ENCODE results near the gene DNPH1.
A peak's percentile ranks its signal among the peaks of the same experiment; 100 is the strongest.

DNPH1 gene

GRCh38 chr6:43246301-43247113 lies 17.2 kb upstream of the DNPH1 start:
- peak in 1 of 2 donors; percentile 25 for DNase-seq (ENCODE audit: low read depth in 2 of 2)

GRCh38 chr6:43243664-43244321 lies 14.5 kb upstream of the DNPH1 start:
- DNase-seq (ENCODE audit: low read depth in 2 of 2) = no peak

- DNase-seq (ENCODE audit: low read depth in 2 of 2) = no peak
Measured at GRCh38 chr6:43242908-43243663, 13.8 kb upstream of the DNPH1 start, which contains the start of gene TTBK1. TTBK1 (plus strand) TSS chr6:43243481; CDS start chr6:43246661, 3,180 bp downstream.

DNA sequence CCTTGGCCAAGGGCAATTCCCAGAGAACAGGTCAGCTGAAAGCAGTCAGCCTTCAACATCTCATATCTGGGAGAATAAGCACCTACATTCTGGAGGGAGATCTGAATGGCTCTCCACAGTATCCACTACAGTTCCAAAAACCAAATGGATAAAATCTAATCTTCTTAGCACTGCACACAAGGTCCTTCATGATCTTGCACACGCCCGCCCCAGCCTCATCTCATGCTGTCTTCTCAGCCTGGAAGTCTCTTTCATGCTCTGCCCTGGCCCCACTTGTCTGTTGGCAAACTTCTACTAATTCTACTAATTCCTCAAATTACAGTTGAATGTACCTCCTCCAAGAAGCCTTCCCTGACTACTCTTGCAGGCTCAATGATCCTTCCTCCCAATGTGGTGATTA lies 12.2 kb upstream of the DNPH1 start:
- DNase-seq (ENCODE audit: low read depth in 2 of 2) = no peak

DNA sequence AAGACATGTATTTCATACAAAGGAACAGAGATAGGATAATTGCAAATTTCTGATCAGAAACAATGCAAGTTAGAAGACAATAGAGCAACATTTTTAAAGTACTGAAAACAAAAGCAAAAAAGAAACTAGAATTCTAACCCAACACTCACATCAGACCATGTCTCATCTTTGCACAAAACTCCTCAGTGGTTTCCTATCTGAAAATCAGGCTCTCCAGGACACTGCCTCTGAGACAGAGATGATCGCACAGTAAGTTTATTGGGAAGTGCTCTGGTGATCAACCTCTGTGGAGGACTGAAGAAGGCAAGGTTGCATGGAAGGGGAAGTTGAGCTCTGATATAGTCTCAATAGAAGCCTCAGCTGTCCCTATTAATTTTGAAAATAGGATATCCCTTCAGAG lies 11.7 kb upstream of the DNPH1 start:
- DNase-seq (ENCODE audit: low read depth in 2 of 2) = no peak

GRCh38 chr6:43239054-43239453 lies 9.8 kb upstream of the DNPH1 start:
- DNase-seq (ENCODE audit: low read depth in 2 of 2) = no peak

DNA sequence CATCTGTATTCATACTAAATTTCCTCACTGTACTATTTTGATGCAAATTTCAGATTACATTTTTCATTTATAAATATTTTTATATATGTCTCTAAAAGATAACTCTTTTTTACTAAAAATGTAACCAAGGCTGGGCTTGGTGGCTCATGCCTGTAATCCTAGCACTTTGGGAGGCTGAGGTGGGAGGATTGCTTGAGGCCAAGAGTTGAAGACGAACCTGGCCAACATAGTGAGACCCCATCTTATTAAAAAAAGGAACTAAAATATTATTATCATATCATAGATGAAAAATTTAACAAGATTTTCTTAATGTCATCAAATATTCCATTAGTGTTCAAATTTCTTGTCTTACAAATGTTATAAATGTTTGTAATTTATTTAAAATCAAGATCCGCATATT lies 6.6 kb upstream of the DNPH1 start:
- no peak for DNase-seq (ENCODE audit: low read depth in 2 of 2)

DNA sequence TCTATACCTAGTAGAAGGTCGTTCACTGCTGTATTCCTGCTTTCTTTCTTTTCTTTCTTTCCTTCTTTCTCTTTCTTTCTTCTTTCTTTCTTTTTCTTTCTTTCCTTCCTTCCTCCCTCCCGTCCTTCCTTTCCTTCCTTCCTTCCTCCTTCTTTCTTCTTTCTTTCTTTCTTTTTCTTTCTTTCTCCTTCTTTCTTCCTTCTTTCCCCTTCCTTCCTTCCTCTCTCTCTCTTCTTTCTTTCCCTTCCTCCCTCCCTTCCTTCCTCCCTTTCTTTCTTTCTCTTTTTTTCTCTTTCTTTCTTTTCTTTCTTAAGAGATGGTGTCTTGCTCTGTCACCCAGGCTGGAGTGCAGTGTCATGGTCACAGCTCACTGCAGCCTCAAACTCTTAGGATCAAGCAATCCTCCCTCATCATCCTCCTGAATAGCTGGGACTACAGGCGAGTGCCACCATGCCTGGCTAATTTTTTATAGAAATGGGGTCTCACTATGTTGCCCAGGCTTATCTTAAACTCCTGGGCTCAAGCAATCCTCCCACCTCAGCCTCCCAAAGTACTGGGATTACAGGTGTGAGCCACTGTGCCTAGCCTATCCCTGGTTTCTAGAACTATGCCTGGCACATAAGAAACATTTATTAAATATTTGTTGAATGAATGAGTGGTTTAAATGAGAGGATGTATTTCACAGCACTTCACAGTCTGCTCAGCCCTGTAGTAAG lies 2.6 kb upstream of the DNPH1 start:
- no peak for DNase-seq (ENCODE audit: low read depth in 2 of 2)

DNA sequence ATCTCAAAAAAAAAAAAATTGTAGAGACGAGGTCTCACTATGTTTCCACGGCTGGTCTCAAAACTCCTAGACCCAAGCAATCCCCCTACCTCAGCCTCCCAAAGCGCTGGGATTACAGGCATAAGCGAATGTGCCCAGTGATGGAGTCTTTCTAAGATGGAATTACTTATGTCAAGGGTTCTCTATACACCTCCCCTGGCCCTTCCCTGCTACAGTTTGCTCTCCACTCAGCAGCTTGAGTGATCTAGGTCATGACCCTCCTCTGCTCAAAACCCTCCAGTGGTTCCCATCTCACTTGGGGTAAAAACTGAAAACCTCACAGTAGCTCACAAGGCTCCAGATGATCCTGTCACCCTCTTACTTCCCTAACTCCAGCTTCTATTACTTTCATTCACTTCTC lies 1.8 kb upstream of the DNPH1 start:
- no peak for DNase-seq (ENCODE audit: low read depth in 2 of 2)

DNA sequence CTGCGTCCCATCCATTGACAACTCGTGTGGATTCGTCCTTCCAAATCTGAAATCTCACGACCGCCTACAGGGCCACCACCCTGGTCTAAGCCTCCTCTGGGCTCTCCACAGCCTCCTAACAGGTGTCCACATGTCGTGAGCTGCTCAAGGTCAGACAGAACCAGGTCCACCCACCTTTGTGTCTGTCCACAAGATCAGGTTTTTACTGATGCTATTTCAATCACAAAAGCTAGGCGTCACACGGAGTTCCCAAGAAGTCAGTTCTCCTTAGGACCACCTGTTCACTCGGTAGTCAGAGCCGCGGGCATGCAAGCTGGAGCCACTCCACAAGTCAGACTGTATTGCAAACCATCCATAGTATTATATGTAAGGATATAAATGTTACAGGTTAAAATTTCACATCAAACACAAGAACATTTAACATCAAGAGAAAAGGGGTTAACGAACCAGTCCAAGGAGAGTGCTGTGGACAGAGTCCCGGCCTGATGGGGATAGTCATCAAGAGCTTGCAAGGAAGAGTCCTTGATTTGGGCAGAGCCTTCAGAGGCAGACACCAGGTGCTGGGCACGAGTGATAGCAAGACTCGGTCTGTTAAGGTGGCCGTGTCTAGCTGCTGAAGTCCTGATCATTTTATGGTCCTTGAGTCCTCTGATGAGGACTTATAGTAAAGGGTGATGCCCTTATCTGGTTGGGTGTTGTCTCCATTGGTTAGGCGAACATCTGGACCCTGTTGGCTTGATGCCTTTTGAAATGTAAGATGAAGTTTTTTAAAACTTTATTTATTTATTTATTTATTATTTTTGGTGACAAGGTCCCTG lies 731 bp upstream of the DNPH1 start:
- no peak for DNase-seq (ENCODE audit: low read depth in 2 of 2)

- no peak for DNase-seq (ENCODE audit: low read depth in 2 of 2)
Measured at GRCh38 chr6:43226192-43226851, 3.0 kb downstream of the DNPH1 start.

DNA sequence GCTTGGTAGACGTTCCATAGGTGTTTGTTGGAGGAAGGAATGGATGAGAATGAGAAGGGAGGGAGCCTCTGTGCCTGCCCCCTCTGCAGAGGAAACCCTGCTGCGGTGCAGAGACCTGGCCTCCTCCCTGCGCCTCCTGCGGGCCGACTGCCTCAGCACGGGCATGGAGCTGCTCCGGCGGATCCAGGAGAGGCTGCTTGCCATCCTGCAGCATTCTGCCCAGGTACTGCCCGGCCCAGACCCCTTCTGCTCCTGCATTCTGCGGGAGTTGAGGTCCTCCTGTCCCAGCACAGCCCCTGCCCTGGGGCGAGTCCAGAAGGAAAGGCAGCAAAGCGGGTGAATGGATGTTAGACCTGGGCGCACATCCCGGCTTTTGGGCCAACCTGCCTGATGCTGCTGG lies 6.1 kb downstream of the DNPH1 start:
- no peak for DNase-seq (ENCODE audit: low read depth in 2 of 2)

DNA sequence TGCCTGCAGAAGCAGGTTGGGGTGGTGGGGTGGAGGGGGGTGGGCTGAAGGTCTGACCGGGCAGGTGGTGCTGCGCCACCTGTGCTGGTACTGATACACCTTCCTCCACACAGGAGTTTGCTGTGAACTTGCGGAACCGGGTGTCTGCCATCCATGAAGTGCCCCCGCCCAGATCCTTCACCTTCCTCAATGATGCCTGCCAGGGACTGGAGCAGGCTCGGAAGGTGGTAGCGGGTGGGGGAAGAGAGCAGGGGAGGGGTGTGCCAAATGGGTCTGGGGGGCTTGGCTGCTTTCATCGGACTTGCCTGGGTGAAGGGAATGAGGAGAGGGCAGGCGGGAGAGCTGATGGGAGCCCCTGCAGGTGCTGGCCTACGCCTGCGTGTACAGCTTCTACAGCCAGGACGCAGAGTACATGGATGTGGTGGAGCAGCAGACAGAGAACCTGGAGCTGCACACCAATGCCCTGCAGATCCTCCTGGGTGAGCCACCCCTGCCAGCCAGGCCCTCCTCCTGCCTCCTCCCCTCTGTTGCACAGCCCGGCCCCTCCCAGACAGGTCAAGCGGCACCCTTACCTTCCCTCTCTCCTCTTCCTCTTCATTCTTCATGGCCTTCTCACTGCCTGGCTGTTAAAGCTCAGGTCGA lies 6.7 kb downstream of the DNPH1 start:
- no peak for DNase-seq (ENCODE audit: low read depth in 2 of 2)

DNA sequence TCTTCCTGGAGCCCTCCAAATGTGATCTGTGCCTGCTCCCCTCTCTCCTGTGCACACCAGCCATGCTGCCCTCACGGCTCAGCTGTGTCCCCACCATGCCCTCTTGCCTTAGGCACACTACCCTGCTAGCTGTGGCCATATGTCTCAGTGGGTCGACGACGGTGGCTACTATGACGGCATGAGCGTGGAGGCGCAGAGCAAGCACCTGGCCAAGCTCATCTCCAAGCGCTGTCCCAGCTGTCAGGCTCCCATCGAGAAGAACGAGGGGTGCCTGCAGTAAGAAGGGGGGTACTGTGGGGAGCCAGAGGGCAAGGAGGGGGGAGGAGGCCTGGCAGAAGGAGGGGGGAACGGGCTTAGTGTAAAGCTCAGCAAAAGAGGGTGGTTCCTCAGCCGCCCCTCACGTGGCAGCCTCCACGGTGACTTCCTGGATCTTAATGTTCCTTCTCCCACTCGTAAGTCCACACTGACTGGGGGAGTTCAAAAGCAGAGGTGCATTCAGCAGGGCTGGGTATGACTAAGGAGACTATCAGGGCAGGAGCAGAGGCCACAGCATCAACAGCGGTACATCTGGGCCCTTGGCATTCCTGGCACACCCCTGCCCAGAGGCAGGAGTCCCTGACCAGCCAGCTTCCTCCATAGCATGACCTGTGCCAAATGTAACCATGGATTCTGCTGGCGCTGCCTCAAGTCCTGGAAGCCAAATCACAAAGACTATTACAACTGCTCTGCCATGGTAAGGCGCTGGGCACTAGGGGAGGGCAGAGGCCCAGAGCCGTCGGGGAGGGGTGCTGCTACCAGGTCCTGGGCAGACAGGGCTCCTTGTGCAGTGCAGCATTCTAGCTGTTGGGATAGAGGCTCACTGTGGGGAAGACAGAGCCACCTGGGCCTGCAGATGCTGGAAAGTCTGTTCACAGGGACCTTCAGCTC lies 8.0 kb downstream of the DNPH1 start:
- DNase-seq (ENCODE audit: low read depth in 2 of 2) = no peak

DNA sequence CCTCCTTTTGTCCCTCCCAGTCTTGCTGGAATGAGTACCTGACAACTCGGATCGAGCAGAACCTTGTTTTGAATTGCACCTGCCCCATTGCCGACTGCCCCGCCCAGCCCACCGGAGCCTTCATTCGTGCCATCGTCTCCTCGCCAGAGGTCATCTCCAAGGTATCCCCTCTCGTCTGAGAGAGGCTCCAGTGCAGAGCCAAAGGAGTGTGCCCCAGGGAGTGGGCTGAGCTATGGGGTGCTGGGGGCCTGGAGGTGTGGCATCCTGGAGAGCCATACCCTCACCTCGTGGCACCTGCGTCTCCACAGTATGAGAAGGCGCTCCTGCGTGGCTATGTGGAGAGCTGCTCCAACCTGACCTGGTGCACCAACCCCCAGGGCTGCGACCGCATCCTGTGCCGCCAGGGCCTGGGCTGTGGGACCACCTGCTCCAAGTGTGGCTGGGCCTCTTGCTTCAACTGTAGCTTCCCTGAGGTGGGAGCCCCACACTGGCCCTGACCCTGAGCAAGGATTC lies 8.8 kb downstream of the DNPH1 start:
- no peak for DNase-seq (ENCODE audit: low read depth in 2 of 2)

DNA sequence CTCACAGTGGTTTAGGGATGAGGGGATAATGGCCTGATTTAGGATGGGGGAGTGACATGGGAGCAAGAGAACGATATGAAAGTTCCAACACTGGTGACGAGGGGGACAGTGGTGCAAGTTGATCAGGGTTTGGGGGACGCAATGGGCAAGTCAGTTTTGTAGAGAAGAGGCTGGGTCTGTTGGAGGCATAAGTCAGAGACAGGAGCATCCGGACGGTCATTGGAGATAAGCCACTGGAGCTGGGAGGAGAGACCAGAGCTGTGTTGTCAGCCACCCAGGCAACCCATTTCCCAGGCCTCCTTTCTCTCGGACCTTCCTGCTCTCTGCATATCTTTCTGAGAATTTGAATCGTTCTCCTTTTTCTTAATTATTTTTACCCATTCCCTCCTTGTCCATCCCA lies 9.5 kb downstream of the DNPH1 start:
- DNase-seq (ENCODE audit: low read depth in 2 of 2) = no peak

DNA sequence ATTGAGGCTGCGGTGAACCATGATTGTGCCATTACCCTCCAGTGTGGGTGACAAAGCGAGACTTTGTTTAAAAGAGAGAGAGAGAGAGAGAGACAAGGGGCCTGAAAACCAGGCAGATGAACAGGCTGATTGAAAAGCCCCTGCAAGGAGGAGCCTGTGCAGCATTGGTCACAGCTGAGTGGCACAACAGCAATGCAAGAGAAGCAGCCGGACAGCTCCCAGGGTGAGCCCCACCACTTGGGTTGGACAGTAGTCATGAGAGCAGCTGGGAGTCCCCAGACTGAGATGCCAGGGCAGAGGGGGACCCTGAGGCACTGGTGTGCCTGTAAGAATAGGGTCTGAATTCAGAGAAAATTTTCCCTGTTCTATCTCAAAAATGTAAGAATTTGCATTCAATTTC lies 10.2 kb downstream of the DNPH1 start:
- DNase-seq (ENCODE audit: low read depth in 2 of 2) = no peak

- DNase-seq (ENCODE audit: low read depth in 2 of 2) = no peak
Measured at GRCh38 chr6:43217351-43217750, 11.9 kb downstream of the DNPH1 start.

GRCh38 chr6:43216200-43216599 lies 13.1 kb downstream of the DNPH1 start:
- no peak for DNase-seq (ENCODE audit: low read depth in 2 of 2)
